HG03060 (cell line): ENCODE data around the gene RRAD.
A peak's percentile ranks its signal among the peaks of the same experiment; 100 is the strongest.
"Not testable (repeated sequence)": the region's sequence is repeated elsewhere in the genome, so short reads cannot be mapped to it uniquely, and the experiment has no call there.

Experiments
- ATAC-seq: cut with Tn5 transposase; IDR thresholded peaks from one replicate; pipeline ENCODE4 v1.9.1; 2021; ENCODE audit warnings: low read depth, moderate number of reproducible peaks; ENCODE audit not compliant: unreplicated experiment

RRAD gene

GRCh38 chr16:66935314-66936011 is 10.1 kb upstream of the RRAD start, which contains the start of gene CES2:
Gene CES2 (plus strand): TSS chr16:66935516. CDS start chr16:66935636, 120 bp downstream.
- no peak for ATAC-seq

GRCh38 chr16:66934839-66935313 is 9.5 kb upstream of the RRAD start:
- ATAC-seq: not testable (repeated sequence)

GRCh38 chr16:66934138-66934838 is 9.0 kb upstream of the RRAD start, which contains the start of gene CIAO2B:
Gene CIAO2B (minus strand): TSS chr16:66934402. CDS start chr16:66934364, 38 bp downstream.
- ATAC-seq: peak; percentile 53

- peak; percentile 7 for ATAC-seq
Observed at GRCh38 chr16:66933776-66934137, 8.4 kb upstream of the RRAD start.

- no peak for ATAC-seq
Observed at GRCh38 chr16:66932076-66932475, 6.7 kb upstream of the RRAD start.

- no peak for ATAC-seq
Observed at GRCh38 chr16:66931665-66932064, 6.3 kb upstream of the RRAD start.

- ATAC-seq: no peak
Observed at GRCh38 chr16:66930189-66930588, 4.9 kb upstream of the RRAD start.

GRCh38 chr16:66928702-66929388 is 3.5 kb upstream of the RRAD start:
- no peak for ATAC-seq

GRCh38 chr16:66927918-66928649 is 2.7 kb upstream of the RRAD start:
- no peak for ATAC-seq

- no peak for ATAC-seq
Observed at GRCh38 chr16:66926961-66927436, 1.7 kb upstream of the RRAD start.

GRCh38 chr16:66926171-66926947 is 1.0 kb upstream of the RRAD start:
- ATAC-seq: no peak

- no peak for ATAC-seq
Observed at GRCh38 chr16:66924527-66925321, 611 bp downstream of the RRAD start.

- ATAC-seq: no peak
Observed at GRCh38 chr16:66923866-66924265, 1.5 kb downstream of the RRAD start.

GRCh38 chr16:66923247-66923731 is 2.0 kb downstream of the RRAD start:
- no peak for ATAC-seq

GRCh38 chr16:66921729-66922450 is 3.4 kb downstream of the RRAD start:
- ATAC-seq: no peak

GRCh38 chr16:66920924-66921680 is 4.2 kb downstream of the RRAD start:
- ATAC-seq: no peak

GRCh38 chr16:66920299-66920590 is 5.1 kb downstream of the RRAD start:
- ATAC-seq: no peak
